Measurements from ENCODE around the gene EGFL8.
"Not testable (repeated sequence)": the region's sequence is repeated elsewhere in the genome, so short reads cannot be mapped to it uniquely, and the experiment has no call there.

Gene EGFL8

GRCh38 chr6:32179766-32180405, 15.5 kb downstream of the EGFL8 start:
- DNase-seq (ENCODE audit: low read depth): no peak
- no peak overlapping the region for H3K4me3 ChIP-seq (ENCODE audit: low read depth, low read length)

GRCh38 chr6:32181148-32181702, 16.8 kb downstream of the EGFL8 start:
- no peak overlapping the region for H3K4me3 ChIP-seq (ENCODE audit: low read depth, low read length)
- DNase-seq (ENCODE audit: low read depth): no peak

GRCh38 chr6:32181915-32182529, 17.6 kb downstream of the EGFL8 start:
- H3K4me3 ChIP-seq (ENCODE audit: low read depth, low read length): no peak overlapping the region
- DNase-seq (ENCODE audit: low read depth): no peak

GRCh38 chr6:32182555-32182981, 18.2 kb downstream of the EGFL8 start:
- H3K4me3 ChIP-seq (ENCODE audit: low read depth, low read length): no peak overlapping the region
- no peak for DNase-seq (ENCODE audit: low read depth)

GRCh38 chr6:32183030-32183429, 18.6 kb downstream of the EGFL8 start:
- no peak overlapping the region for H3K4me3 ChIP-seq (ENCODE audit: low read depth, low read length)
- DNase-seq (ENCODE audit: low read depth): no peak

- no peak overlapping the region for H3K4me3 ChIP-seq (ENCODE audit: low read depth, low read length)
- DNase-seq (ENCODE audit: low read depth): no peak
Measured at GRCh38 chr6:32183483-32184083, 19.2 kb downstream of the EGFL8 start.

GRCh38 chr6:32184084-32184640, 19.8 kb downstream of the EGFL8 start, which contains the start of gene AGER:
AGER (minus strand) TSS chr6:32184253; CDS start chr6:32184222, 31 bp downstream.
- H3K4me3 ChIP-seq (ENCODE audit: low read depth, low read length): no peak within 1 kb of the TSS
- DNase-seq (ENCODE audit: low read depth): no peak

- not testable (repeated sequence) for H3K4me3 ChIP-seq (ENCODE audit: low read depth, low read length)
- DNase-seq (ENCODE audit: low read depth): peak; percentile 71
Measured at GRCh38 chr6:32185681-32186131, 21.3 kb downstream of the EGFL8 start.

GRCh38 chr6:32186151-32186840, 21.9 kb downstream of the EGFL8 start:
- H3K4me3 ChIP-seq (ENCODE audit: low read depth, low read length): not testable (repeated sequence)

GRCh38 chr6:32187009-32187709, 22.8 kb downstream of the EGFL8 start:
- no peak overlapping the region for H3K4me3 ChIP-seq (ENCODE audit: low read depth, low read length)
- DNase-seq (ENCODE audit: low read depth): no peak

More at GRCh38 chr6:32186151-32186840, 21.9 kb downstream of the EGFL8 start:
- DNase-seq (ENCODE audit: low read depth): not testable (repeated sequence)

GRCh38 chr6:32187725-32188380, 23.5 kb downstream of the EGFL8 start:
- H3K4me3 ChIP-seq (ENCODE audit: low read depth, low read length): peak overlapping the region; percentile 78
- not testable (repeated sequence) for DNase-seq (ENCODE audit: low read depth)

GRCh38 chr6:32188381-32189068, 24.1 kb downstream of the EGFL8 start:
- DNase-seq (ENCODE audit: low read depth): no peak
- H3K4me3 ChIP-seq (ENCODE audit: low read depth, low read length): peak overlapping the region; percentile 78

- no peak for DNase-seq (ENCODE audit: low read depth)
- H3K4me3 ChIP-seq (ENCODE audit: low read depth, low read length): peak overlapping the region; percentile 78
Measured at GRCh38 chr6:32189069-32189741, 24.8 kb downstream of the EGFL8 start.

GRCh38 chr6:32189742-32190053, 25.3 kb downstream of the EGFL8 start:
- DNase-seq (ENCODE audit: low read depth): no peak
- peak overlapping the region; percentile 78 for H3K4me3 ChIP-seq (ENCODE audit: low read depth, low read length)

GRCh38 chr6:32190054-32190851, 25.9 kb downstream of the EGFL8 start, which contains the start of gene PBX2:
PBX2 (minus strand) TSS chr6:32190202; CDS start chr6:32189915, 287 bp downstream.
- DNase-seq (ENCODE audit: low read depth): peak; percentile 76
- peak within 1 kb of the TSS; percentile 78 for H3K4me3 ChIP-seq (ENCODE audit: low read depth, low read length)

GRCh38 chr6:32190911-32191677, 26.7 kb downstream of the EGFL8 start:
- DNase-seq (ENCODE audit: low read depth): no peak
- no peak overlapping the region for H3K4me3 ChIP-seq (ENCODE audit: low read depth, low read length)

All from skeletal muscle cell (primary cell).